ENCODE measurements around the gene BTRC.
A peak's percentile ranks its signal among the peaks of the same experiment; 100 is the strongest.
"Not testable (repeated sequence)": the region's sequence is repeated elsewhere in the genome, so short reads cannot be mapped to it uniquely, and the experiment has no call there.

BTRC gene

DNA sequence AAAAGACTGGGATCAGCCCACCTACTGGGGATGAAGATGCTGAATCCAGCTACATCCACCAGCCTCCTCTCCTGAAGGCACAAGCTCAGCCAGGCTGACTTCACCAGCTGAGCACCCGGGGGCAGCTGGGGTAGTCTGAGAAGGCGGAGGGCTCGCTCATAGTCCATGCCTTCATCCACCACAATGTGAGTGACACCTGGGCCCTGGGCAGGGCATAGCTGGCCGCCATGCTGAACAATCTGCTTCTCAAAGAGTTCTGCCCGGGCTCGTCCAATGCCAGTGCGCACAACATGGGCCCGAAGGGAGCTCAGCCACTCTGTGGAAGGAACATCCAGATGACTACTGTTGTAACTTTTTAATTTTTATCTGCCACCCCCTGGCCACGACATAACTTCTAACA lies 231.9 kb downstream of the BTRC start:
- no peak for DNase-seq (ENCODE audit: low spot score)

DNA sequence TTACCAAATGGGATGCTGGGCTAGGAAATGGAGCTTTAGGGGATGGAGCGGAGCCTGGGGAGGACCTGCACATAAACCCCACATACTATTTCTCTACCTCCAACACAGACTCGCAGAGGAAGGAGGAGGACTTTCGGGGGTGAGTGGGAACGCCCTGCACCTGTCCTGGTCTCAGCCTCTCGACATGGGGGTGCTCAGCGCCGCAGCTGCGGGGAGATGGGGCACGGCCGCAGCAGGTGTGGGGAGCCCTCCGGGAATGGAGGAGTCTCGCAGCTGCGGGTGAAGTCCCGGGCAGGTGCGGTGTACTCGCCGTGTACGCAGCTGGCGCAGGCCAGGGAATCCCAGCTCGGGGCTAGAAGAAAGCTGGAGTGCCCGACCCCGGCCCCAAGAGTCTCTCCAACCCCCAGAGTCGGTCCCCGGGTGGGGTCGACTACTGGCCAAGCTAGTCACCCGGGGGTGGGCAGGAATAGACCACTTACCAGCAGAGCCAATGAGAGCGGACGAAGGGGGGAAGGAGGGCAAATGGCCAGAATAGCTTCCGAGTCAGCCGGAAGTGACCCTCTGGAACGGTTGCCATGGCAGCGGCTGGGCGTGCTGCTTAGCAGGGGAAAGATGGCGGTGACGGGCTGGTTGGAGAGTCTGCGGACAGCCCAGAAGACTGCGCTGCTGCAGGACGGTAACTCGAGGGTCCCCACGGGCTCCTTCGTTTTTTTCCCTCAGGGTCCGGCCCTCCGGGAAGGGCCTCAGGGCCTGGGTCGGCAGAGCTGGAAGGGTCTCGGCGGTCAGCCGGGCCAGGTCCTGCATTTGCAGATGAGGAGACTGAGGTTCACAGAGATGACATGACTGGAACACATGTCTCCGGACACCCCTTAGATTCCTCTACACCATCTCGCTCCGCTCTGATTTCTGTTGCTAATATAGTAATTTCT lies 234.0 kb downstream of the BTRC start, which contains the start of the genes DPCD and POLL:
TSS of gene DPCD (plus strand) at position 597 of the 929 bp plus-strand sequence. CDS start at position 613, 16 bp downstream.
TSS of gene POLL (minus strand) at position 533 of the 929 bp plus-strand sequence. CDS start 897 bp downstream, outside the sequence.
- peak; percentile 98 for DNase-seq (ENCODE audit: low spot score)

DNA sequence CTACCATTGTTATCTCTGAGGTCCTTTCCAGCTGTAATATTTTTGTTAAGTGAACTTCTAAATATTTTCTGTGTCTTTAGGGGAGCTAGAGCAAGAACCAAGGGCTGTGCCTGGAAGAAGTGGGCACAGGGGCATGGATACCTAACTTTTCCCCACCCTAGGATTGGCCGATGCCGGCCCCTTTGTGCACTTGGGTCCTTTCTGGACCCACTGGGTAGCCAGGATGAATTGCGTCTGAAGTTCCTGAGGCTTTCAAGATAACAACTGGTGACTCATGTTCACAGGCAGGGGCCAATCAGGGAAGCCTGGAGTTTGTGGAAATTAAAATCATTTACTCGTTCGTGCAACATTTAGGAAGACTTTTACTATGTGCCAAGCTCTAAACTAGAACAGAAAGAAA lies 234.9 kb downstream of the BTRC start:
- DNase-seq (ENCODE audit: low spot score) = no peak

DNA sequence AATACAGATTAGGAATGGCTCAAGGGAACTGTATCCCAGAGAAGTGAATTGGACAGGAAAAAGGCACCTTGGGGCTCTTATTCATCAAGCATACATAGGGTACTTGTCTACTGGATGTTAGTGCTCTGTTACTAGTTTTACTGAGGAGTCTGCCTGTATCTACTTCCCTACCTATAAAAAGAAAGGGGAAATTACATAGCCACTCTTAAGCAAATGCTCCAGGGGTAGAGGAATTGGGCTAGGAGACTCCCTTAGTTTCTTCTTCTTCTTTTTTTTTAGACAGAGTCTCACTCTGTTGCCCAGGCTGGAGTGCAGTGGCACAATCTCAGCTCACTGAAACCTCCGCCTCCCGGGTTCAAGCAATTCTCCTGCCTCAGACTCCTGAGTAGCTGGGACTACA lies 239.4 kb downstream of the BTRC start:
- DNase-seq (ENCODE audit: low spot score) = not testable (repeated sequence)

DNA sequence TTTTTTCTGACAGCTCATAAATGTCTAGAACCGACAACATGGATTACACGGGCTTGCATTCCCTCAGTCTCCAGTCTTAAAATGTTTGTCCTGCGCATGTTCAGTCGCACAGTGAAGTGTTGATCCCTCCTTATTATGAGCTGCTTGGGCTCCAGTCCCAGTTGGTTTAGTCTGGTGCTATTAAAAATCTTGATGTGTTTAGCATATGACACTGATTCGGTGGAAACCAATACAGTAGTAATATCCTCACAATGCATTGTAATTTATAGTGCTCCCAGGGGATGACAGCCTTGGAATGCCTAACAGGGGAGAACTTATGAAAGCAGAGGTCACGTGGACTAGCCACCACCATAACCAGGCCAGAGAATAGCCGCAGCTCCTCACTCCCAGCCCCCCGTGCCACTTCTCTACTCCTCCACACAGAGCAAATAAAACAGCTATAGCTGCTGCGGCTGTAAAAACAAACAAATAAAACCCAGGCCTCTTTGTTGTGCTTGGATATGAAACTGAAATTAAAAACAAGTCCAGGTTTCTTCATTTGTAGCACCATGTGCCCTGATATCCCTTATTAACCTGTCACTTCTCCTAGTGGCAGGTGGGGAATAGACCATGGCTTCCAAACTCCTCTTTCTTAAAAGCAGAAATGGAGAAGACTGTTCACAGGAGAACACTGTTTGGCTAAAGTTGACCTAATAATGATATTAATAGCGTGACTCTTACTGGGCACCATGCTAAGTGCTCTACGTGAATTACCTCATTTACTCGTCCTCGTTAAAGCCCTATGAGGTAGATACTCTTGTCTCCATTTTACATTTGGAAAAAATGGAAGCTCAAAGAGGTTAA lies 241.8 kb downstream of the BTRC start:
- DNase-seq (ENCODE audit: low spot score) = no peak

DNA sequence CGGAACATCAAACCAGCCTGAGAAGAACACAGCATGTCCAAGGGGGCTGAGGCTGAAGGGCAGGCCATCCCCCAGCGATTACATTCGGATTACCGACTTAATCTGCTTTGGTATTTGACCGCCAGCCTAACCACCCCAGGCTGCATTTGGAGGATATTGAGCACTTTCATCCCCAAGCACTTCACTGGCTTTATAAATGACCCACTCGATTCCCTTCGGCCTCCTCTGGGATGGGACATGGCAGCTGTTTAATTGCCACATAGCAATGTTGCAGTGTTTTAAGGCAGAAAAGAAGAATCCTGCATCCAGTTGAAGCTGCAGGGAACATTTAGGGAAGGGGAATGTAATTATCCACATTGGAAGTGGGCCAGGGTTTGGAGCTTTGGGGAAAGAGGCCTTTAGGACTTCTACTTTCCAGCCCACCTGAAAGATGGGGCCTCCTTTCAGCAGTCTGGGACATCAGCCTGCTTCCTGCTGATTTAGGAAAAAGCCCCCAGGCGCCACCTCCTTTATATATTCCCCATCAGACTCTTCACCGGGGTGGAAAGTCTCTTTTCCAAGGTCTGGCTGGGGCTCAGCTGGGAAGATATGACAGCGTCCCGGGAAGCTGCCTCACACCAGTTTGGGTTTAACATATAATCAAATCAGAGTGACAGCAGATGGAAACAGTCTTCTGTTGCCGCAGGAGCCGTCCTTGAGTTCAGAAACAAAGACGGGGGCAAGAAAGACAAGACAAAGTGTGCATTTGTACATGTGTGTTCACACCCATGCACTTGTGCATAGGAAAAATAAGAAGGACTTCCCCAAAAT lies 243.3 kb downstream of the BTRC start:
- no peak for DNase-seq (ENCODE audit: low spot score)

DNA sequence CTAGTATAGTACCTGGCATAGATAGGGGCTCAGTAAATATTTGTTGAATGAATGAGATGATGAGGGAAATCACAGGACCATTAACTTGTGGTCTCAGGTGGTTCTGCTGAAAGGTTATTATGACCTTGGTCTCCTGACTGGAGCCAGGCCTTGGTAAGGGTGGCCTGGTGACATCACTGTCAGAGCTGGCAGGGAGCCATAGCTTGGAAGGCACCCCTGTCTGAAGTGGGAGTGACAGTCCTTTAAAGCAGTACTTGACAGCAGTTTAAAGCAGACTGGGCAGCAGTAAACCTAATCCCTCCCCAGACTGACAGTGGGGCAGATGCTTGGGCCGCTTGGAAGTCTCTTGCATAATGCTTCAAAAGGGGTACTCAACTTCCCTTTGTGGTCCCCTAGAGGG lies 247.6 kb downstream of the BTRC start:
- DNase-seq (ENCODE audit: low spot score) = no peak

DNA sequence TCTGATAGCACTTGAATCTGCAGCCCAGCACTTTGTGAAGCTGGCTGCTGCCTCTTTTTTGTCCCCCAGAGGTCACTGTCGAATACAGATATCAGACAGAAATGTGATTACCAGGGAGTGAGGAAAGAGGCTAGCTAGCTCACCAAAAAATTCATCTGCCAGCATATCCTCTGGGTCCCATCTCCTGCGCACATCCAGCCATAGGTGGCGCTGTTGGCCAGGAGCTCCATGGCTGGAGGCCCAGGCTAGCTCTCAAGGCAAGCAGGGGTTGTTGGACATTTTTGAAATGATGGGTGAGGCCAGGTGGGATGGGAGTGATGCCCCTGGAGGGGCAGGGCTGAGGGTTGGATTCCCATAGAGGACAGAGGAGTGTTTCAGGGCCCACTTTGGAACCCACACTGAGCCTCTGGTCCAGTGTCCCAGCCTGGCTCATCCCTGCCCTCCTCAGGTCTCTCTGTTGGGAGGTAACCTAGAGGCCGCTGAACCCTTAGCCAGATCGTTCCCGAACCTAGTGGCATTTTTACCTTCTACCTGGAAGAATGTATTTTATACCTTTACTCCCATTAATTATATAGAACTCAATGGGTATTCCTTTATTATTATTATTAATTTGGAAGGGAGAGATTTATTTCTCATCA lies 248.9 kb downstream of the BTRC start:
- DNase-seq (ENCODE audit: low spot score) = peak; percentile 85

Data from Ammon's horn (tissue), 1 donor.